CD4-positive, CD25-positive, alpha-beta regulatory T cell (primary cell): Measurements from ENCODE around the gene MYBPC2. TPM values are rescaled to one million over a fixed set of nuclear protein-coding genes. Genes with fewer than 3 reads are reported as not detected.

ENCODE experiments used
- ATAC-seq, 2 donors: fragments of 150-1000 bp; cut with Tn5 transposase; one replicate each; pipeline ENCODE4 v1.10.0; 2021; ENCODE audit warnings: low read depth in 2 of 2, moderate number of reproducible peaks in 2 of 2, moderate library complexity in 1 of 2
- DNase-seq, 3 donors: peaks; one replicate each; pipeline versions ENCODE4 v3.0.0 to v3.0.0-alpha.2; 2012 to 2022; ENCODE audit warnings: mixed read lengths in 1 of 3
- H3K27ac ChIP-seq: one replicate; pipeline ENCODE4 v1.7.0; 2013; ENCODE audit warnings: mild to moderate bottlenecking, low read length; ENCODE audit not compliant: insufficient read depth, poor library complexity, severe bottlenecking
- H3K27me3 ChIP-seq: one replicate; pipeline ENCODE4 v1.7.0; 2013; ENCODE audit warnings: low read length; ENCODE audit not compliant: control insufficient read depth, insufficient read depth
- H3K36me3 ChIP-seq: one replicate; pipeline ENCODE4 v1.7.0; 2013; ENCODE audit warnings: mild to moderate bottlenecking, low read length, moderate library complexity; ENCODE audit not compliant: control insufficient read depth, insufficient read depth
- H3K4me1 ChIP-seq: 2 replicates; pipeline ENCODE4 v1.7.0; 2013; ENCODE audit warnings: mild to moderate bottlenecking, low read length; ENCODE audit not compliant: insufficient read depth, control insufficient read depth, poor library complexity, severe bottlenecking
- H3K4me3 ChIP-seq: one replicate; pipeline ENCODE4 v1.7.0; 2013; ENCODE audit warnings: low read depth, mild to moderate bottlenecking, low read length, moderate library complexity
- H3K9me3 ChIP-seq, 2 experiments: 1 replicate in 1 of 2; 2 replicates in 1 of 2; pipeline ENCODE4 v1.7.0; 2013; ENCODE audit warnings: low read length in 2 of 2, mild to moderate bottlenecking in 1 of 2, moderate library complexity in 1 of 2; ENCODE audit not compliant: control insufficient read depth in 2 of 2
- H3K27ac Mint-ChIP-seq, 3 donors: one replicate each; pipeline ENCODE4 v1.8.0; 2020 to 2022; ENCODE audit warnings: mild to moderate bottlenecking in 3 of 3, mixed read lengths in 3 of 3, moderate library complexity in 2 of 3
- H3K27me3 Mint-ChIP-seq: one replicate; pipeline ENCODE4 v1.8.0; 2022; ENCODE audit warnings: mild to moderate bottlenecking, mixed read lengths
- H3K36me3 Mint-ChIP-seq: one replicate; pipeline ENCODE4 v1.8.0; 2020; ENCODE audit warnings: mixed read lengths
- H3K4me1 Mint-ChIP-seq, 4 donors: one replicate each; pipeline ENCODE4 v1.8.0; 2020 to 2022; ENCODE audit warnings: mixed read lengths in 4 of 4, mild to moderate bottlenecking in 1 of 4
- H3K4me3 Mint-ChIP-seq, 4 donors: one replicate each; pipeline ENCODE4 v1.8.0; 2020 to 2022; ENCODE audit warnings: mild to moderate bottlenecking in 4 of 4, mixed read lengths in 4 of 4, moderate library complexity in 3 of 4
- H3K9me3 Mint-ChIP-seq, 7 donors: one replicate each; pipeline ENCODE4 v1.8.0; 2020 to 2022; ENCODE audit warnings: mixed read lengths in 7 of 7, mild to moderate bottlenecking in 3 of 7, moderate library complexity in 2 of 7
- polyA plus RNA-seq, 4 donors: library from polyadenylated mRNA; unstranded; fragments of 300-500 nt; fragmentation: Illumina TruSeq; gene quantifications; one replicate each; pipeline ENCODE4 v1.2.3, GENCODE V29; 2021
- total RNA-seq: library from RNA; stranded (reverse); gene quantifications from one replicate; pipeline ENCODE4 v1.2.3, GENCODE V29; 2022

The MYBPC2 gene
- total and polyA plus RNA-seq, 5 donors from 2014 or later: 0.23 to 0.49 TPM; not detected in 3

- H3K4me3 ChIP-seq: no peak overlapping the region
- H3K27me3 ChIP-seq: no peaks in the 10 kb centered on the region
- H3K4me1 ChIP-seq: no peaks in the 10 kb centered on the region
- no peak overlapping the region for H3K27ac ChIP-seq
- Mint-ChIP-seq H3K4me3 (peak overlapping the region in 1 of 4 donors; percentile 41), H3K9me3 (no peaks in the 10 kb centered on the region), H3K36me3 (peaks cover 3% of the 10 kb centered on the region), H3K4me1 (no peaks in the 10 kb centered on the region), H3K27me3 (no peaks in the 10 kb centered on the region), H3K27ac (peak overlapping the region in 1 of 3 donors; percentile 89)
- no peaks in the 10 kb centered on the region for H3K9me3 ChIP-seq
- no peaks in the 10 kb centered on the region for H3K36me3 ChIP-seq
- ATAC-seq (no peak), DNase-seq (no peak)
These were observed 69.1 kb downstream of the MYBPC2 start for GRCh38 chr19:50501568-50502475.

GRCh38 chr19:50505856-50506611 lies 73.3 kb downstream of the MYBPC2 start:
- H3K36me3 ChIP-seq: no peaks in the 10 kb centered on the region
- Mint-ChIP-seq H3K9me3 (no peaks in the 10 kb centered on the region), H3K27ac (no peak overlapping the region), H3K27me3 (no peaks in the 10 kb centered on the region), H3K4me3 (no peak overlapping the region), H3K36me3 (peaks cover 3% of the 10 kb centered on the region), H3K4me1 (peaks cover 0 to 17% (median 5%) of the 10 kb centered on the region in 4 donors)
- no peaks in the 10 kb centered on the region for H3K9me3 ChIP-seq
- peaks cover 8% of the 10 kb centered on the region for H3K4me1 ChIP-seq
- no peak overlapping the region for H3K27ac ChIP-seq
- DNase-seq: no peak
- ATAC-seq: no peak
- no peaks in the 10 kb centered on the region for H3K27me3 ChIP-seq
- H3K4me3 ChIP-seq: no peak overlapping the region

GRCh38 chr19:50506700-50507099 lies 74.0 kb downstream of the MYBPC2 start:
- H3K4me3 Mint-ChIP-seq: no peak overlapping the region
- H3K36me3 ChIP-seq: no peaks in the 10 kb centered on the region
- peaks cover 0 to 23% (median 8%) of the 10 kb centered on the region in 4 donors for H3K4me1 Mint-ChIP-seq
- H3K36me3 Mint-ChIP-seq: peaks cover 3% of the 10 kb centered on the region
- peaks cover 6% of the 10 kb centered on the region for H3K27me3 Mint-ChIP-seq
- H3K27ac Mint-ChIP-seq: no peak overlapping the region
- peaks cover 13% of the 10 kb centered on the region for H3K4me1 ChIP-seq
- DNase-seq: no peak
- peaks cover 0 to 1% (median 0%) of the 10 kb centered on the region in 7 donors for H3K9me3 Mint-ChIP-seq
- no peak for ATAC-seq
- H3K9me3 ChIP-seq: no peaks in the 10 kb centered on the region
- no peak overlapping the region for H3K4me3 ChIP-seq
- H3K27me3 ChIP-seq: no peaks in the 10 kb centered on the region
- H3K27ac ChIP-seq: no peak overlapping the region

GRCh38 chr19:50507376-50507775 lies 74.7 kb downstream of the MYBPC2 start:
- DNase-seq (no peak), ATAC-seq (no peak)
- peaks cover 0 to 25% (median 8%) of the 10 kb centered on the region in 4 donors for H3K4me1 Mint-ChIP-seq
- Histone ChIP-seq H3K36me3 (no peaks in the 10 kb centered on the region), H3K27ac (no peak overlapping the region), H3K27me3 (no peaks in the 10 kb centered on the region), H3K4me1 (peaks cover 16% of the 10 kb centered on the region), H3K4me3 (no peak overlapping the region), H3K9me3 (no peaks in the 10 kb centered on the region)
- H3K4me3 Mint-ChIP-seq: peak overlapping the region in 1 of 4 donors; percentile 21
- H3K9me3 Mint-ChIP-seq: peaks cover 0 to 1% (median 0%) of the 10 kb centered on the region in 7 donors
- peaks cover 3% of the 10 kb centered on the region for H3K36me3 Mint-ChIP-seq
- peaks cover 7% of the 10 kb centered on the region for H3K27me3 Mint-ChIP-seq
- H3K27ac Mint-ChIP-seq: peak overlapping the region in 1 of 3 donors; percentile 78

- H3K27ac Mint-ChIP-seq: peak overlapping the region in 1 of 3 donors; percentile 48
These were observed 76.1 kb downstream of the MYBPC2 start for GRCh38 chr19:50508843-50509190.

GRCh38 chr19:50509366-50509765 lies 76.7 kb downstream of the MYBPC2 start:
- Mint-ChIP-seq H3K4me3 (peak overlapping the region in 3 of 4 donors; percentile 32 to 62 (median 46)), H3K27ac (peak overlapping the region in 2 of 3 donors; percentile 82 to 83), H3K9me3 (peaks cover 0 to 1% (median 0%) of the 10 kb centered on the region in 7 donors), H3K36me3 (peaks cover 3% of the 10 kb centered on the region), H3K27me3 (peaks cover 7% of the 10 kb centered on the region), H3K4me1 (peaks cover 0 to 27% (median 8%) of the 10 kb centered on the region in 4 donors)
- DNase-seq: no peak
- no peak for ATAC-seq
- no peaks in the 10 kb centered on the region for H3K36me3 ChIP-seq
- peaks cover 16% of the 10 kb centered on the region for H3K4me1 ChIP-seq
- H3K4me3 ChIP-seq: no peak overlapping the region
- no peaks in the 10 kb centered on the region for H3K27me3 ChIP-seq
- H3K9me3 ChIP-seq: no peaks in the 10 kb centered on the region
- no peak overlapping the region for H3K27ac ChIP-seq

More at GRCh38 chr19:50508843-50509190, 76.1 kb downstream of the MYBPC2 start:
- Histone ChIP-seq H3K27ac (no peak overlapping the region), H3K4me3 (no peak overlapping the region), H3K27me3 (no peaks in the 10 kb centered on the region), H3K36me3 (no peaks in the 10 kb centered on the region), H3K9me3 (no peaks in the 10 kb centered on the region), H3K4me1 (peaks cover 16% of the 10 kb centered on the region)
- Mint-ChIP-seq H3K9me3 (peaks cover 0 to 1% (median 0%) of the 10 kb centered on the region in 7 donors), H3K27me3 (peaks cover 7% of the 10 kb centered on the region), H3K4me1 (peaks cover 0 to 27% (median 8%) of the 10 kb centered on the region in 4 donors), H3K4me3 (peak overlapping the region; percentile 16 to 84 (median 71)), H3K36me3 (peaks cover 3% of the 10 kb centered on the region)
- ATAC-seq (no peak), DNase-seq (no peak)

GRCh38 chr19:50510121-50510670 lies 77.5 kb downstream of the MYBPC2 start:
- H3K27me3 Mint-ChIP-seq: peaks cover 7% of the 10 kb centered on the region
- Histone ChIP-seq H3K27ac (peak overlapping the region; percentile 94), H3K36me3 (no peaks in the 10 kb centered on the region), H3K9me3 (no peaks in the 10 kb centered on the region), H3K4me1 (peaks cover 16% of the 10 kb centered on the region), H3K4me3 (peak overlapping the region; percentile 73), H3K27me3 (no peaks in the 10 kb centered on the region)
- peaks cover 0 to 27% (median 8%) of the 10 kb centered on the region in 4 donors for H3K4me1 Mint-ChIP-seq
- H3K36me3 Mint-ChIP-seq: peaks cover 3% of the 10 kb centered on the region
- peak overlapping the region; percentile 79 to 99 (median 98) for H3K27ac Mint-ChIP-seq
- H3K4me3 Mint-ChIP-seq: peak overlapping the region; percentile 31 to 99 (median 93)
- peaks cover 0 to 2% (median 0%) of the 10 kb centered on the region in 7 donors for H3K9me3 Mint-ChIP-seq
- DNase-seq (no peak), ATAC-seq (no peak)
